LNCAP (cell line): Measurements from ENCODE around the gene KCNC4.

ENCODE experiments used
- CTCF ChIP-seq: fragments of 450-650 bp; IDR thresholded peaks from 2 replicates; pipeline ENCODE4 v1.5.1; 2017; ENCODE audit warnings: mild to moderate bottlenecking

The KCNC4 gene

GRCh38 chr1:110183642-110184167 lies 26.4 kb upstream of the KCNC4 start:
- no peak for TF ChIP-seq CTCF

GRCh38 chr1:110184446-110184845 lies 25.7 kb upstream of the KCNC4 start:
- no peak for TF ChIP-seq CTCF

DNA sequence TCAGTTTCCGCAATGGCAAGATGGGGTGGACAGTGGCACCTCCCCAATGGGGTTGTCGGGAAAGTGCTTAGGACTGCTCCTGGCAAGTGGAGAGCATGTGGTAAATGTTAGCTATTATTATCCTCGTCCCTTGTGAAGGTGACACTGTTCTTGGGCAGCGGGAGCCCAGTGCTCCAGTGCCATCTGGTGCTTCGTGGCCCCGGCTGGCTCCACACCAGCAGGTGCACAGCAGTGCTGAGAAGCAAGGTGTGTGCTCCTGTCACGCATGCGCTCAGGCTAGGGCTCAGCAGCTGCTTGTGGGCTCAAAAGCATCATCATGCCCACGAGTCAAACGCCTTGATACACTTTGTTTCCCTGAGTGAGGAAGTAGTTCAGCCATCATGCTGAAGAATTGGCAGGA lies 24.9 kb upstream of the KCNC4 start:
- TF ChIP-seq CTCF = no peak

GRCh38 chr1:110186558-110186957 lies 23.6 kb upstream of the KCNC4 start:
- TF ChIP-seq CTCF = no peak

DNA sequence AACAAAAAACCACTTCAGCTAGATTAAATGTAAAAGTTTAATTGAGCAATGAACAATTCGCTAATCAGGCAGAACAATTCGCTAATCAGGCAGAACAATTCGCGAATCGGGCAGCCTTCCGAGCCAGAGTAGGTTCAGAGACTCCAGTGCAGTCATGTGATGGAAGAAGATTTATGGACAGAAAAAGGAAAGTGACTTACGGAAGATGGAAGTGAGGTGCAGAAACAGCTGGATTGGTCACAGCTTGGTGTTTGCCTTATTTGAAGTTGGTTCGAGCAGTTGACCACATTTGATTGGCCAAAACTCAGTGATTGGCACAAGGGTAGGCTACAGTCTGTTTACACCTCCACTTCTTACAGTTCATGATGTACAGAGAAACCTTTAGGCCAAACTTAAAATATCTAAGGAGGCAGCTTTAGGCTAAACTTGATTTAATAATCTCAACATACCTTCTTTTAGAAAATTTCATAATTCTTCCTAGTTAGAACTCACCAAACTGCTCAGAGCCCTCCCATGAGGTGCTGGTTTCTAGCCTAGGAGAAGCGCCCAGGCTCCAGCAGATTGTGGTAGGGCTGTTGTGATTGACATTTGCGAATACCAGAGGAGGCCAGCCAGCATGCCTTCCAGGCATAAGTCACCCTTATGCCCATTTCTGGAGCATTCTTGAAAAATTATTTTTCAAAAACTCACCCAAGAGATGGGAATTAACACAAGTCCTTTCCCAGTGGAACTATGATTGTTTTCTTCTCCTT lies 22.8 kb upstream of the KCNC4 start:
- TF ChIP-seq CTCF = no peak

DNA sequence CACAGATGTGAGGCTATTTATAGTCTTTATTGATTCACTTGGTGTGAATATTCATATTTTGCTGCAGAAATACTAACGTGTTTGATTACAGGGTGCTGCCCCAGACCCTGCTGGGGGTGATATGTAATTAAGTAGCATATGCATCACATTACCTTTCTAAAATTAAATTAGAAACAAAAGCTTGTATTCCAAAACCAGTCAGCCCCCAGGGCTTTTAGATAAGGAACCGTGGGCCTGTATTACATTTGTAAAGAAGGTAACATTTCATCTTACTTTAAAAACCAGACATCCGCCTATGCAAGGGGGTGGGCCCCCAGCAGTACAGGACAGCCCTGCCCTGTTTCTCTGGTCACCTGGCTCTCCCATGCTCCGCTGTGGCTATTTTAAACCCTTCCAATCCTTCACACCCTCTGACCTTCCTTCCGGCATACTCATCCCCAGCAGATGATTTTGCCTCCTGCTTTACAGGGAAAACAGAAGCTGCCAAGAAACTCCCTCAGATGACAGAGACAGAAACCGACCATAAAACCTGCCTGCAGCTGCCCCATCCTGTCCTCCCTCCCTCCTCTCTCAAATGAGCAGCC lies 22.0 kb upstream of the KCNC4 start:
- TF ChIP-seq CTCF = no peak

- TF ChIP-seq CTCF = no peak
Observed at GRCh38 chr1:110189181-110189580, 20.9 kb upstream of the KCNC4 start.
